Bone marrow (tissue), 2 donors: ENCODE data around the gene ZBTB44.
"Not testable (repeated sequence)": the region's sequence is repeated elsewhere in the genome, so short reads cannot be mapped to it uniquely, and the experiment has no call there.

Experiments
- DNase-seq, 2 donors: peaks; one replicate each; lab custom pipeline; 2025; lab: John Stamatoyannopoulos, UW

Gene ZBTB44

GRCh38 chr11:130313383-130314183 is 1.1 kb downstream of the ZBTB44 start:
- no peak for DNase-seq

- no peak for DNase-seq
Observed at GRCh38 chr11:130312046-130312445, 2.7 kb downstream of the ZBTB44 start.

- DNase-seq = no peak
Observed at GRCh38 chr11:130310622-130311021, 4.1 kb downstream of the ZBTB44 start.

- DNase-seq = no peak
Observed at GRCh38 chr11:130308886-130309285, 5.8 kb downstream of the ZBTB44 start.

- no peak for DNase-seq
Observed at GRCh38 chr11:130308059-130308458, 6.7 kb downstream of the ZBTB44 start.

GRCh38 chr11:130304651-130305050 is 10.1 kb downstream of the ZBTB44 start:
- no peak for DNase-seq

GRCh38 chr11:130301002-130301401 is 13.7 kb downstream of the ZBTB44 start:
- DNase-seq = no peak

GRCh38 chr11:130300567-130300966 is 14.2 kb downstream of the ZBTB44 start:
- DNase-seq = no peak

GRCh38 chr11:130299978-130300377 is 14.7 kb downstream of the ZBTB44 start:
- DNase-seq = no peak

GRCh38 chr11:130295657-130296056 is 19.1 kb downstream of the ZBTB44 start:
- DNase-seq = no peak

GRCh38 chr11:130282111-130282510 is 32.6 kb downstream of the ZBTB44 start:
- DNase-seq = no peak

GRCh38 chr11:130281341-130281740 is 33.4 kb downstream of the ZBTB44 start:
- not testable (repeated sequence) for DNase-seq

- no peak for DNase-seq
Observed at GRCh38 chr11:130279989-130280388, 34.7 kb downstream of the ZBTB44 start.

- no peak for DNase-seq
Observed at GRCh38 chr11:130278745-130279144, 36.0 kb downstream of the ZBTB44 start.

GRCh38 chr11:130278151-130278550 is 36.6 kb downstream of the ZBTB44 start:
- no peak for DNase-seq

- no peak for DNase-seq
Observed at GRCh38 chr11:130272336-130272735, 42.4 kb downstream of the ZBTB44 start.

GRCh38 chr11:130269326-130269943 is 45.3 kb downstream of the ZBTB44 start:
- DNase-seq = no peak

GRCh38 chr11:130263351-130263750 is 51.4 kb downstream of the ZBTB44 start:
- no peak for DNase-seq

GRCh38 chr11:130262424-130262823 is 52.3 kb downstream of the ZBTB44 start:
- no peak for DNase-seq

GRCh38 chr11:130261571-130261970 is 53.1 kb downstream of the ZBTB44 start:
- no peak for DNase-seq

GRCh38 chr11:130260742-130261141 is 54.0 kb downstream of the ZBTB44 start:
- no peak for DNase-seq

- DNase-seq = no peak
Observed at GRCh38 chr11:130260080-130260627, 54.6 kb downstream of the ZBTB44 start.

- DNase-seq = not testable (repeated sequence)
Observed at GRCh38 chr11:130251763-130252162, 63.0 kb downstream of the ZBTB44 start.
